Prostate gland (tissue), 2 donors: Measurements from ENCODE around the gene WWOX. TPM values are rescaled to one million over a fixed set of nuclear protein-coding genes. Genes with fewer than 3 reads are reported as not detected.

Source experiments
- DNase-seq: peaks from one replicate; pipeline ENCODE4 v3.0.0-alpha.2; 2019; ENCODE audit warnings: low spot score
- H3K27ac ChIP-seq, 2 donors: fragments of 200-600 bp; sonication (generic); 2 replicates each; pipeline ENCODE4 v1.5.1; 2017 to 2019
- H3K27me3 ChIP-seq: fragments of 200-600 bp; sonication (generic); replicated peaks from 2 replicates; pipeline ENCODE4 v1.5.1; 2019; ENCODE audit not compliant: insufficient read depth
- H3K36me3 ChIP-seq, 2 donors: fragments of 200-600 bp; sonication (generic); 1 replicate in 1 of 2; 2 replicates in 1 of 2; pipeline versions ENCODE4 v1.5.1 to v1.8.1; 2017 to 2019
- H3K4me1 ChIP-seq: fragments of 200-600 bp; sonication (generic); replicated peaks from 2 replicates; pipeline ENCODE4 v1.5.1; 2019
- H3K4me3 ChIP-seq, 2 donors: fragments of 200-600 bp; sonication (generic); 2 replicates each; pipeline ENCODE4 v1.5.1; 2017 to 2019
- H3K9me3 ChIP-seq: fragments of 200-600 bp; sonication (generic); 2 replicates; pipeline ENCODE4 v1.5.1; 2017
- POLR2A ChIP-seq: fragments of 450-650 bp; IDR thresholded peaks from one replicate; pipeline ENCODE4 v1.6.1; 2016; ENCODE audit warnings: antibody characterized with exemption, mild to moderate bottlenecking
- POLR2AphosphoS5 ChIP-seq: sonication (generic); formaldehyde crosslinking; IDR thresholded peaks from one replicate; pipeline ENCODE4 v1.6.1; 2017; ENCODE audit warnings: antibody characterized with exemption
- WGBS: methylation state at CpG from one replicate; pipeline ENCODE4 v1.1.5; 2018; 5-methylcytosine and 5-hydroxymethylcytosine counted together
- intact Hi-C: fragments of 100-400 bp; cut with DNase I; formaldehyde crosslinking; loops from one replicate; pipeline ENCODE4 v1.14.2; 2022
- total RNA-seq, 2 donors: library from RNA; depleted of rRNA; stranded (reverse); fragments of >200 nt; gene quantifications; one replicate each; pipeline ENCODE4 v1.1.0, GENCODE V29; 2016
- TF ChIP-seq, protein P1 (sequence below), 4 experiments: fragments of 200-600 bp in 2 of 4; fragments of 450-650 bp in 2 of 4; sonication (generic) in 2 of 4; IDR thresholded peaks; 1 replicate in 3 of 4; 2 replicates in 1 of 4; pipeline ENCODE4 v1.5.1; 2016 to 2019; ENCODE audit warnings: antibody characterized with exemption in 4 of 4, mild to moderate bottlenecking in 2 of 4, moderate library complexity in 2 of 4

Gene WWOX
- total RNA-seq, 2 donors from 2014 or later: 93.2 to 99.4 TPM

DNA sequence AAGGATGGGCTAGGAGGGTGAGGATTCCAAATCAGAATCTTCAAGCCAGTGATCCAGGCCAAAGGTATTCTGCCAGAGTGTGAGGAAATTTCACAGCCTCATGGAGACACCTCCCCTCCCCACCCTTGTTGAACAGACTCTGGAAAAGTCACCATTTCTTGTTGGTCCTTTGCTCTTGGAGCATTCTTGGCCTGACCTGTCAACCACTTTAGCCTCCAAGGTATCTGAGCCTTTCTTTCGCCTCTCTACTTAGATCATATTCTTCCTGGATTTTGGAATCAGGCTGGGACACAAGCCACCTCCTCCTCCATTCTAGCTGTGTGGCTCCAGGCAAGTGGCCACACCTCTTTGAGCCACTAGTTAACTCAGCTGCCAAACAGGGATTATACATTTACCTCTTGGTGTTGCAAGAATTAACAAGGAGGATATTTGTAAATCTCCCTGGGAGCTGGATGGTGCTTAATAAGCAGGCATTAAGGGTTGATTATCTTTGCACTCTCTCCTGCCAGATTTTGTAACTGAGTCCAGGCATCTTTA, 193.5 kb downstream of the WWOX start:
- intact Hi-C loops: no loop called here
- Histone ChIP-seq H3K27me3 (no peaks in the 10 kb centered on the region), H3K4me1 (no peaks in the 10 kb centered on the region), H3K9me3 (no peaks in the 10 kb centered on the region), H3K4me3 (no peak overlapping the region), H3K27ac (no peak overlapping the region), H3K36me3 (no peaks in the 10 kb centered on the region)
- 96% methylated on average over 1 of the region's 1 CpG for WGBS
- TF ChIP-seq POLR2AphosphoS5 (no peak), POLR2A (no peak)
- TF ChIP-seq, protein P1, sequence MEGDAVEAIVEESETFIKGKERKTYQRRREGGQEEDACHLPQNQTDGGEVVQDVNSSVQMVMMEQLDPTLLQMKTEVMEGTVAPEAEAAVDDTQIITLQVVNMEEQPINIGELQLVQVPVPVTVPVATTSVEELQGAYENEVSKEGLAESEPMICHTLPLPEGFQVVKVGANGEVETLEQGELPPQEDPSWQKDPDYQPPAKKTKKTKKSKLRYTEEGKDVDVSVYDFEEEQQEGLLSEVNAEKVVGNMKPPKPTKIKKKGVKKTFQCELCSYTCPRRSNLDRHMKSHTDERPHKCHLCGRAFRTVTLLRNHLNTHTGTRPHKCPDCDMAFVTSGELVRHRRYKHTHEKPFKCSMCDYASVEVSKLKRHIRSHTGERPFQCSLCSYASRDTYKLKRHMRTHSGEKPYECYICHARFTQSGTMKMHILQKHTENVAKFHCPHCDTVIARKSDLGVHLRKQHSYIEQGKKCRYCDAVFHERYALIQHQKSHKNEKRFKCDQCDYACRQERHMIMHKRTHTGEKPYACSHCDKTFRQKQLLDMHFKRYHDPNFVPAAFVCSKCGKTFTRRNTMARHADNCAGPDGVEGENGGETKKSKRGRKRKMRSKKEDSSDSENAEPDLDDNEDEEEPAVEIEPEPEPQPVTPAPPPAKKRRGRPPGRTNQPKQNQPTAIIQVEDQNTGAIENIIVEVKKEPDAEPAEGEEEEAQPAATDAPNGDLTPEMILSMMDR (IDR thresholded peaks at IDR 0.05): no peak
- no peak for DNase-seq

GRCh38 chr16:78294538-78295225, 195.2 kb downstream of the WWOX start:
- Histone ChIP-seq H3K9me3 (no peaks in the 10 kb centered on the region), H3K27ac (no peak overlapping the region), H3K36me3 (no peaks in the 10 kb centered on the region), H3K27me3 (no peaks in the 10 kb centered on the region), H3K4me3 (no peak overlapping the region), H3K4me1 (no peaks in the 10 kb centered on the region)
- no peak for DNase-seq
- intact Hi-C loops: no loop called here
- TF ChIP-seq, protein P1 (IDR thresholded peaks at IDR 0.05): no peak
- TF ChIP-seq POLR2A: no peak
- no peak for TF ChIP-seq POLR2AphosphoS5
- WGBS: 98% methylated on average over 4 of the region's 4 CpGs

- 51% methylated on average over 6 of the region's 6 CpGs for WGBS
- TF ChIP-seq, protein P1 (IDR thresholded peaks at IDR 0.05): no peak
- no peak for TF ChIP-seq POLR2AphosphoS5
- TF ChIP-seq POLR2A: no peak
- Histone ChIP-seq H3K9me3 (no peaks in the 10 kb centered on the region), H3K27ac (no peak overlapping the region), H3K4me1 (no peaks in the 10 kb centered on the region), H3K27me3 (no peaks in the 10 kb centered on the region), H3K36me3 (no peaks in the 10 kb centered on the region), H3K4me3 (no peak overlapping the region)
- no peak for DNase-seq
- intact Hi-C loops: no loop called here
These were observed 197.7 kb downstream of the WWOX start for GRCh38 chr16:78297066-78297666.

DNA sequence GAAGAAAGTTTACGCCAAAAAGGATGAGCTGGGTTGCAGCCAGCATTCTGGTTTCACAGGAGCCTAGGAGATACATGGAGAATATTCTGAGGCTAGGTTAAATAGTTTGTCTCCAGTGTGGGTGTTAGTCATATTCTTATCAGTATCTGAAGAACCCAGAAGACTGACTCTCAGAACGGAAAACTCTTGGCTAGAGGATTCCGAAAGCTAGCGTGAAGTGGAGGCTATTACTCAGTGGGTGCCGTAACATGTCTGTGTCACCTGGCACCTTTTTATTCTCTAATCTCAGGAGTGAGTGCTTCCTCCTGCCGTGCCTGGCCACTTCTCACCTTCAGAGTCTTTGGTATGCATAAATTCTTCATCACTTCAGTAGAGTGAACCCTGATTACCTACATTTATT, 199.5 kb downstream of the WWOX start:
- WGBS: 94% methylated on average over 6 of the region's 6 CpGs
- TF ChIP-seq POLR2A (no peak), POLR2AphosphoS5 (no peak)
- TF ChIP-seq, protein P1 (IDR thresholded peaks at IDR 0.05): no peak
- Histone ChIP-seq H3K9me3 (no peaks in the 10 kb centered on the region), H3K27me3 (no peaks in the 10 kb centered on the region), H3K27ac (no peak overlapping the region), H3K4me3 (no peak overlapping the region), H3K4me1 (no peaks in the 10 kb centered on the region), H3K36me3 (no peaks in the 10 kb centered on the region)
- intact Hi-C loops: no loop called here
- DNase-seq: no peak

DNA sequence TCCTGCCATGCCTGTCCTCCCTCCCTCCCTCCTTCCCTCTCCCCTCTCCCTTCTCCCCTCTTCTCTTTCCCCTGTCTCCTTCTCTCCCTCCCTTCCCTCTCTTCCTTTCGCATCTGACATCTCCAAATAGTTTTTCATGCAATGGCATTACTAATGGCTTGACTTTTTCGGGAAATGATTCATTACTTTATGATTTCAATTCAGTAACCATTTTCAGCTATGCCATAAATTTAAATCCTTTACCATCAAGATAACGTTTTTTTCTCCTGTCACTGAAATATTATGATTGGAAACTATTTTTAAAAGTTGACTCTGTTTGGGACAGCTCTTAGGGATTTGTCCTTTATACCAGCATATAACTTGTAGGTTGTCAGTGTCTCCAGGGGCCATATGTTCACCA, 201.0 kb downstream of the WWOX start:
- TF ChIP-seq POLR2A (no peak), POLR2AphosphoS5 (no peak)
- TF ChIP-seq, protein P1 (IDR thresholded peaks at IDR 0.05): no peak
- Histone ChIP-seq H3K9me3 (no peaks in the 10 kb centered on the region), H3K36me3 (no peaks in the 10 kb centered on the region), H3K4me1 (no peaks in the 10 kb centered on the region), H3K27ac (no peak overlapping the region), H3K4me3 (no peak overlapping the region), H3K27me3 (no peaks in the 10 kb centered on the region)
- intact Hi-C loops: no loop called here
- DNase-seq: no peak
- WGBS: 77% methylated on average over 3 of the region's 3 CpGs
